ENCODE measurements around the gene GM2A.

The GM2A gene

DNA sequence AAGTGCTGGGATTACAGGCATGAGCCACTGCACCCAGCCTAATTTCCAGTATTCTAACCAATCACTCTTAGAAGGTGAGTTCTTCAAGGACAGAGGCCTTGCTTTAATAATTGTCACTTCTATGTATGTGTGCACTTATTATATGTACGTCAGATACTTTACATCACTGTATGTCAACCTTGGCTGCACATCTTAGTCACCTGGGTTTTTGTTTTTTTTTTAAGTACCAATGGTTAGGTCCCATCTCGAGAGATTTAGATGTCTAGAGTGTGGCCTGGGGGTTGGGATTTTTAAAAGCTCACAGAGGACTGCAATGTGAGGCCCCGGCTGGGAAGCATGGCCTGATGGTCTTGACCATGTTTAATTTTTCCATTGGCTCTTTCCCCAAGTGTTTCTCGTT lies 9.9 kb upstream of the GM2A start (continued):
- TF ChIP-seq ARNTL (CRISPR knock-in tag; IDR thresholded peaks at IDR 0.05; ENCODE audit: borderline replicate concordance, low read depth), result no peak
- no peak for TF ChIP-seq OSR1 (CRISPR knock-in tag; IDR thresholded peaks at IDR 0.05)
- no peak for TF ChIP-seq BACH2 (CRISPR knock-in tag; IDR thresholded peaks at IDR 0.05; ENCODE audit: borderline replicate concordance)
- TF ChIP-seq GLIS3 (CRISPR knock-in tag; IDR thresholded peaks at IDR 0.05), result no peak

DNA sequence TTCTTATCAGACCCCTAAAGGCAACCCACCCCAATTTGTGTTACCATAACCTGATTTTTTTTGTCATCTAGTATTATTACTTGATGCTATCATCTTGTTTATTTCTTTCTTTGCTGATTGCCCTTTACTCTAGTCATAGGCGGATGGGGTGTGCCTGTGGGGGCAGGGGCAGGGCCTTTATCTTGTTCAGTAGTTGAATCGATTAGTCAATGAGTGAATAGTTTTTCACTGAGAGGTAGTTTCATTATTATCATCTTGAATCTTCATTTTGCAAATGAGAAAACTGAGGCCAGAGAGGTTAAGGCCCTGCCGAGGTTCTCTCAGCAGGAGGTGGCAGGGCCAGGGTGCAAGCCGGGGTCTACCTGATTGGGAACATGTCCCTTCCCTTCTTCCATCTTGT lies 9.4 kb upstream of the GM2A start:
- no peak for ATAC-seq
- TF ChIP-seq ZFP3 (CRISPR knock-in tag; IDR thresholded peaks at IDR 0.05) (no peak), ARNTL (CRISPR knock-in tag; IDR thresholded peaks at IDR 0.05; ENCODE audit: borderline replicate concordance, low read depth) (no peak), ISL1 (CRISPR knock-in tag; IDR thresholded peaks at IDR 0.05) (no peak), ZFP30 (CRISPR knock-in tag; IDR thresholded peaks at IDR 0.05) (no peak), RARB (CRISPR knock-in tag; IDR thresholded peaks at IDR 0.05) (no peak), PPARA (CRISPR knock-in tag; IDR thresholded peaks at IDR 0.05; ENCODE audit: borderline replicate concordance) (no peak), SNAI2 (CRISPR knock-in tag; IDR thresholded peaks at IDR 0.05) (no peak), ZNF565 (CRISPR knock-in tag; conservative IDR thresholded peaks at IDR 0.05; ENCODE audit: low read depth) (no peak), GLIS3 (CRISPR knock-in tag; IDR thresholded peaks at IDR 0.05) (no peak), ZNF8 (CRISPR knock-in tag; IDR thresholded peaks at IDR 0.05) (no peak), ESRRG (CRISPR knock-in tag; IDR thresholded peaks at IDR 0.05) (no peak), CSDC2 (CRISPR knock-in tag; IDR thresholded peaks at IDR 0.05) (no peak), ZNF70 (CRISPR knock-in tag; IDR thresholded peaks at IDR 0.05) (no peak), OSR1 (CRISPR knock-in tag; IDR thresholded peaks at IDR 0.05) (no peak), TCF4 (CRISPR knock-in tag; IDR thresholded peaks at IDR 0.05; ENCODE audit: borderline replicate concordance) (no peak)
- TF ChIP-seq, protein P1, sequence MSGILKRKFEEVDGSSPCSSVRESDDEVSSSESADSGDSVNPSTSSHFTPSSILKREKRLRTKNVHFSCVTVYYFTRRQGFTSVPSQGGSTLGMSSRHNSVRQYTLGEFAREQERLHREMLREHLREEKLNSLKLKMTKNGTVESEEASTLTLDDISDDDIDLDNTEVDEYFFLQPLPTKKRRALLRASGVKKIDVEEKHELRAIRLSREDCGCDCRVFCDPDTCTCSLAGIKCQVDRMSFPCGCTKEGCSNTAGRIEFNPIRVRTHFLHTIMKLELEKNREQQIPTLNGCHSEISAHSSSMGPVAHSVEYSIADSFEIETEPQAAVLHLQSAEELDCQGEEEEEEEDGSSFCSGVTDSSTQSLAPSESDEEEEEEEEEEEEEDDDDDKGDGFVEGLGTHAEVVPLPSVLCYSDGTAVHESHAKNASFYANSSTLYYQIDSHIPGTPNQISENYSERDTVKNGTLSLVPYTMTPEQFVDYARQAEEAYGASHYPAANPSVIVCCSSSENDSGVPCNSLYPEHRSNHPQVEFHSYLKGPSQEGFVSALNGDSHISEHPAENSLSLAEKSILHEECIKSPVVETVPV (CRISPR knock-in tag; IDR thresholded peaks at IDR 0.05), result no peak
- TF ChIP-seq, protein P2, sequence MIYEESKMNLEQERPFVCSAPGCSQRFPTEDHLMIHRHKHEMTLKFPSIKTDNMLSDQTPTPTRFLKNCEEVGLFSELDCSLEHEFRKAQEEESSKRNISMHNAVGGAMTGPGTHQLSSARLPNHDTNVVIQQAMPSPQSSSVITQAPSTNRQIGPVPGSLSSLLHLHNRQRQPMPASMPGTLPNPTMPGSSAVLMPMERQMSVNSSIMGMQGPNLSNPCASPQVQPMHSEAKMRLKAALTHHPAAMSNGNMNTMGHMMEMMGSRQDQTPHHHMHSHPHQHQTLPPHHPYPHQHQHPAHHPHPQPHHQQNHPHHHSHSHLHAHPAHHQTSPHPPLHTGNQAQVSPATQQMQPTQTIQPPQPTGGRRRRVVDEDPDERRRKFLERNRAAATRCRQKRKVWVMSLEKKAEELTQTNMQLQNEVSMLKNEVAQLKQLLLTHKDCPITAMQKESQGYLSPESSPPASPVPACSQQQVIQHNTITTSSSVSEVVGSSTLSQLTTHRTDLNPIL (CRISPR knock-in tag; IDR thresholded peaks at IDR 0.05; ENCODE audit: low read depth), result no peak
- TF ChIP-seq, protein P3, sequence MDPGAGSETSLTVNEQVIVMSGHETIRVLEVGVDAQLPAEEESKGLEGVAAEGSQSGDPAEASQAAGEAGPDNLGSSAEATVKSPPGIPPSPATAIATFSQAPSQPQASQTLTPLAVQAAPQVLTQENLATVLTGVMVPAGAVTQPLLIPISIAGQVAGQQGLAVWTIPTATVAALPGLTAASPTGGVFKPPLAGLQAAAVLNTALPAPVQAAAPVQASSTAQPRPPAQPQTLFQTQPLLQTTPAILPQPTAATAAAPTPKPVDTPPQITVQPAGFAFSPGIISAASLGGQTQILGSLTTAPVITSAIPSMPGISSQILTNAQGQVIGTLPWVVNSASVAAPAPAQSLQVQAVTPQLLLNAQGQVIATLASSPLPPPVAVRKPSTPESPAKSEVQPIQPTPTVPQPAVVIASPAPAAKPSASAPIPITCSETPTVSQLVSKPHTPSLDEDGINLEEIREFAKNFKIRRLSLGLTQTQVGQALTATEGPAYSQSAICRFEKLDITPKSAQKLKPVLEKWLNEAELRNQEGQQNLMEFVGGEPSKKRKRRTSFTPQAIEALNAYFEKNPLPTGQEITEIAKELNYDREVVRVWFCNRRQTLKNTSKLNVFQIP (CRISPR knock-in tag; IDR thresholded peaks at IDR 0.05; ENCODE audit: borderline replicate concordance, low read depth), result no peak

DNA sequence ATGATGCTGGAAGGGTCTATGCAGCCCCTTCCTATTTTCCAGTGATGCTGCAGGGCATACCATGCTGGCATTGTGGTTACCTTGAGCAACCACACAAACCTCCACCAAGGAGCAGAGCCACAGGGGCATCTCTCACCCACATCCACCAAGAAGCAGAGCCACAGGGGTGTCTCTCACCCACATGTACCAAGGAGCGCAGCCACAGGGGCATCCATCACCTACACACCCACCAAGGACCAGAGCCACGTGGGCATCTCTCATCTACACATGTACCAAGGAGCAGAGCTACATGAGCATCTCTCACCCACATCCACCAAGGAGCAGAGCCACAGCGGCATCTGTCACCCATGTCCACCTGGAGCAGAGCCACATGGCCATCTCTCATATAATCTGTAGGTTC lies 8.8 kb upstream of the GM2A start:
- no peak for ATAC-seq
- TF ChIP-seq ESRRG (CRISPR knock-in tag; IDR thresholded peaks at IDR 0.05), result no peak
- no peak for TF ChIP-seq ZC3H10 (CRISPR knock-in tag; IDR thresholded peaks at IDR 0.05)
- TF ChIP-seq ZNF70 (CRISPR knock-in tag; IDR thresholded peaks at IDR 0.05), result no peak
- TF ChIP-seq TOX (CRISPR knock-in tag; IDR thresholded peaks at IDR 0.05; ENCODE audit: borderline replicate concordance), result no peak
- no peak for TF ChIP-seq GLIS3 (CRISPR knock-in tag; IDR thresholded peaks at IDR 0.05)
- no peak for TF ChIP-seq ZFP3 (CRISPR knock-in tag; IDR thresholded peaks at IDR 0.05)
- TF ChIP-seq ZNF8 (CRISPR knock-in tag; IDR thresholded peaks at IDR 0.05), result no peak
- no peak for TF ChIP-seq TCF4 (CRISPR knock-in tag; IDR thresholded peaks at IDR 0.05; ENCODE audit: borderline replicate concordance)
- no peak for TF ChIP-seq ARNTL (CRISPR knock-in tag; IDR thresholded peaks at IDR 0.05; ENCODE audit: borderline replicate concordance, low read depth)
- no peak for TF ChIP-seq ZFP30 (CRISPR knock-in tag; IDR thresholded peaks at IDR 0.05)
- TF ChIP-seq ZNF565 (CRISPR knock-in tag; conservative IDR thresholded peaks at IDR 0.05; ENCODE audit: low read depth), result no peak
- TF ChIP-seq, protein P4, sequence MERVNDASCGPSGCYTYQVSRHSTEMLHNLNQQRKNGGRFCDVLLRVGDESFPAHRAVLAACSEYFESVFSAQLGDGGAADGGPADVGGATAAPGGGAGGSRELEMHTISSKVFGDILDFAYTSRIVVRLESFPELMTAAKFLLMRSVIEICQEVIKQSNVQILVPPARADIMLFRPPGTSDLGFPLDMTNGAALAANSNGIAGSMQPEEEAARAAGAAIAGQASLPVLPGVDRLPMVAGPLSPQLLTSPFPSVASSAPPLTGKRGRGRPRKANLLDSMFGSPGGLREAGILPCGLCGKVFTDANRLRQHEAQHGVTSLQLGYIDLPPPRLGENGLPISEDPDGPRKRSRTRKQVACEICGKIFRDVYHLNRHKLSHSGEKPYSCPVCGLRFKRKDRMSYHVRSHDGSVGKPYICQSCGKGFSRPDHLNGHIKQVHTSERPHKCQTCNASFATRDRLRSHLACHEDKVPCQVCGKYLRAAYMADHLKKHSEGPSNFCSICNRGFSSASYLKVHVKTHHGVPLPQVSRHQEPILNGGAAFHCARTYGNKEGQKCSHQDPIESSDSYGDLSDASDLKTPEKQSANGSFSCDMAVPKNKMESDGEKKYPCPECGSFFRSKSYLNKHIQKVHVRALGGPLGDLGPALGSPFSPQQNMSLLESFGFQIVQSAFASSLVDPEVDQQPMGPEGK (CRISPR knock-in tag; IDR thresholded peaks at IDR 0.05; ENCODE audit: borderline replicate concordance), result no peak
- no peak for TF ChIP-seq RARB (CRISPR knock-in tag; IDR thresholded peaks at IDR 0.05)
- TF ChIP-seq, protein P1 (CRISPR knock-in tag; IDR thresholded peaks at IDR 0.05), result no peak
- no peak for TF ChIP-seq BACH2 (CRISPR knock-in tag; IDR thresholded peaks at IDR 0.05; ENCODE audit: borderline replicate concordance)
- no peak for TF ChIP-seq SNAI2 (CRISPR knock-in tag; IDR thresholded peaks at IDR 0.05)
- TF ChIP-seq PPARA (CRISPR knock-in tag; IDR thresholded peaks at IDR 0.05; ENCODE audit: borderline replicate concordance), result no peak
- no peak for TF ChIP-seq ISL1 (CRISPR knock-in tag; IDR thresholded peaks at IDR 0.05)
